IMR-90 (cell line): ENCODE data around the gene CACNA1G.

ENCODE experiments used
- MAZ ChIP-seq: IDR thresholded peaks from 2 replicates; pipeline ENCODE4 v1.6.1; 2012; ENCODE audit warnings: low read depth, mild to moderate bottlenecking, low read length, improper control_type of control experiment, moderate library complexity, borderline replicate concordance
- POLR2A ChIP-seq: IDR thresholded peaks from 2 replicates; pipeline ENCODE4 v1.6.1; 2012; ENCODE audit warnings: mild to moderate bottlenecking, low read depth, low read length
- TF ChIP-seq, protein P1 (sequence below): conservative IDR thresholded peaks from 2 replicates; pipeline ENCODE4 v1.5.1; 2012; ENCODE audit warnings: mild to moderate bottlenecking, low read depth, low read length, improper control_type of control experiment

DNA sequence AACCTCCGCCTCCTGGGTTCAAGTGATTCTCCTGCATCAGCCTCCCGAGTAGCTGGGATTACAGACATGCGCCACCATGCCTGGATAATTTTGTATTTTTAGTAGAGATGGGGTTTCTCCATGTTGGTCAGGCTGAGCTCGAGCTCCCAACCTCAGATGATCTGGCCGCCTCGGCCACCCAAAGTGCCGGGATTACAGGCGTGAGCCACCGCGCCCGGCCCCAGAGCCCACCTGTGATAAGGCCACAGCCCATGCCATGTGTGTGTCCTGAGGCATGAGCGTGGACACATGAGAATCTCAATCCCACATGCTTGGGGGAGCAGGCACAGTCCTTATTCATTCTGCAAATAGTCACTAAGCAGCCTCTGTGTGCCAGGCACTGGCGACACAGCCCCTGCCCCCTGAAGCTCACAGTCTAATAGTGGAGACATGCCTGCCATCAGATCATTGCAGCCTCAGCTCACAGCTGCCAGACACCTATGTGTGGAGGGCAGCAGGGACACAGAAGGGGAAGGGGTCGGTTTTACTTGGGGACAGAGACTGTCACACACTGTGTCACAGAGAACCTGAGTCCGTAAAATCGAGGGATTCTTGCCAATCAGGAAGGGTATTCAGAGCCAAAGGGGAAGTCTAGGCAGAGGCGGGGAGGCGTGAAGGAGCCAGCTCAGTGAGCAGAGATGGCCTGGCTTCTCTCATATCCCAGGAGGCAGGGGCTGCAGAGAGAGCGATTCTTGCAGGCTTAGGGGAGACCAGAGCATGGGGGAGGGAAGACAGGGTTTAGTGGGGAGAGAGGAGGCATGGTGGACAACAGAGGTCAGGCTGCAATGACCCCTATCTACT, 64.7 kb downstream of the CACNA1G start:
- TF ChIP-seq POLR2A (no peak), MAZ (no peak)
- TF ChIP-seq, protein P1, sequence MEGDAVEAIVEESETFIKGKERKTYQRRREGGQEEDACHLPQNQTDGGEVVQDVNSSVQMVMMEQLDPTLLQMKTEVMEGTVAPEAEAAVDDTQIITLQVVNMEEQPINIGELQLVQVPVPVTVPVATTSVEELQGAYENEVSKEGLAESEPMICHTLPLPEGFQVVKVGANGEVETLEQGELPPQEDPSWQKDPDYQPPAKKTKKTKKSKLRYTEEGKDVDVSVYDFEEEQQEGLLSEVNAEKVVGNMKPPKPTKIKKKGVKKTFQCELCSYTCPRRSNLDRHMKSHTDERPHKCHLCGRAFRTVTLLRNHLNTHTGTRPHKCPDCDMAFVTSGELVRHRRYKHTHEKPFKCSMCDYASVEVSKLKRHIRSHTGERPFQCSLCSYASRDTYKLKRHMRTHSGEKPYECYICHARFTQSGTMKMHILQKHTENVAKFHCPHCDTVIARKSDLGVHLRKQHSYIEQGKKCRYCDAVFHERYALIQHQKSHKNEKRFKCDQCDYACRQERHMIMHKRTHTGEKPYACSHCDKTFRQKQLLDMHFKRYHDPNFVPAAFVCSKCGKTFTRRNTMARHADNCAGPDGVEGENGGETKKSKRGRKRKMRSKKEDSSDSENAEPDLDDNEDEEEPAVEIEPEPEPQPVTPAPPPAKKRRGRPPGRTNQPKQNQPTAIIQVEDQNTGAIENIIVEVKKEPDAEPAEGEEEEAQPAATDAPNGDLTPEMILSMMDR, result no peak
